GM21619 (cell line): Measurements from ENCODE around the gene CNIH3.
"Not testable (repeated sequence)": the region's sequence is repeated elsewhere in the genome, so short reads cannot be mapped to it uniquely, and the experiment has no call there.

Source experiments
- ATAC-seq: cut with Tn5 transposase; IDR thresholded peaks from one replicate; pipeline ENCODE4 v1.9.1; 2021; ENCODE audit not compliant: unreplicated experiment

The CNIH3 gene

DNA sequence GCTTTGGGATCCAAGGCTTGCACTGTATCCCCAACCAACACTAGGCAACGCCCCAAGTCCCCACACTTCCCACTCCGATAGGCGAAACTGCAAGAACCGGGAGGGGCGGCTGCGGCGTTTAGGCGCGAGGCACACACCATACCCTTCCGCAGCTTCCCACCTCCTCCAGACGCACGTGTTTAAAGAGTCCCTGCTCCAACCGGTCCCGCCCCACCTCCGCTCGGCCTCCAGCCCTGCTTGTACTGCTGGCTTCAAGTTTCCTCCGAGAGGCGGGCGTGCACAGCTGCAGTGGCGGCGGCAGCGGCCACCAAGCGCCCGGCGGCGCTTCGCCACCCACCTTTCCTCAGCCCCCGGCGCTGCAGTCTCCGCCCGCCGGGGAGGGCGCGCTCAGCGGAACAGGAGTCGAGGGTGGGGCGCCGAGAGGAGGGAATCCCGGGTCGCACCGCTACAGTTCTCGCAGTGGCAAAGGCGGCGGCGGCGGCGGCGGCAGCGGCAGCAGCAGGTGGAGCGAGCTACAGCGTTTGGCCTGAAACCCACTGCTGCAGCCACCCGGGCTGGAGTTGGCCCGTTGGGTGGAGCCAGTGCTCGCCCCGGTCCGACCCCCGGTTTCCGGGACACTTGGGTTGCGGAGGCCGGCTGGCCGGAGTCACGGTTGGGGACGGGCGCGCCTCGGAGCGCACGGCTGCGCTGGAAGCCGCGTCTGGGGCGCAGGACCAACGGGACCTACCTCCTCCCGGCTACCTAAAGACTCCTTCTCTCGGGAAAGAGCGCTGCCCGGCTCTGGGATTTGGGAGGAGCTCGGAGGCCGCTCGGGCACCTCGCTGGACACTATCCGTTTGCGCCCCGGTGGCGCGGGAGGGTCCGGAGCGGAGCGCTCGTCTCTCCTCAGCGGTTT, at the start of gene CNIH3:
Gene CNIH3, plus strand, starts transcription at position 457 of the 895 bp plus-strand sequence. CDS start 858 bp downstream, outside the sequence.
- no peak for ATAC-seq

DNA sequence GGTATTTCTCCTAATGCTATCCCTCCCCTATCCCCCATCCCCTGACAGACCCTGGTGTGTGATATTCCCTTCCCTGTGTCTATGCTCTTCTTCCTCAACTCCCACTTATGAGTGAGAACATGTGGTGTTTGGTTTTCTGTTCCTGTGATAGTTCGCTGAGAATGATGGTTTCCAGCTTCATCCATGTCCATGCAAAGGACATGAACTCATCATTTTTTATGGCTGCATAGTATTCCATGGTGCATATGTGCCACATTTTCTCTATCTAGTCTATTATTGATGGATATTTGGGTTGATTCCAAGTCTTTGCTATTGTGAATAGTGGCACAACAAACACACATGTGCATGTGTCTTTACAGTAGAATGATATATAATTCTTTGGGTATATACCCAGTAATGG, 49.6 kb upstream of the CNIH3 start:
- not testable (repeated sequence) for ATAC-seq

DNA sequence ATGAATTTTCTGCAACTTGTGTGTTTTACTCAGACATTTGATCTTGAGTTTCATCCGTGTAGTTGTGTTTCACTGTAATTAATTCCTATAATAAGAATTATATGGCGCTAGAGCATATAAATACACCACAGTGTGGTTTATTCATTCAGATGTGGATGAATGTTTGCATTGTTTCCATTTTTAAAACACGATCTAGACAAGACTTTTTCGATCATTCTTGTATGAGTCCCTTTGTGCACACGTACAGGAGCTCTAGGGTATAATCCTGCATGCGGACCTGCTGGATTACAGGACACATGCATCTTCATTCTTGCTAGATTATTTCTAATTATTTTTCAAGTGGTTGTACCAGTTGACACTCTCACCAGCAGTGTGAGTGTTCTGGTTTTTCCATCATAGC, 46.8 kb upstream of the CNIH3 start:
- no peak for ATAC-seq

DNA sequence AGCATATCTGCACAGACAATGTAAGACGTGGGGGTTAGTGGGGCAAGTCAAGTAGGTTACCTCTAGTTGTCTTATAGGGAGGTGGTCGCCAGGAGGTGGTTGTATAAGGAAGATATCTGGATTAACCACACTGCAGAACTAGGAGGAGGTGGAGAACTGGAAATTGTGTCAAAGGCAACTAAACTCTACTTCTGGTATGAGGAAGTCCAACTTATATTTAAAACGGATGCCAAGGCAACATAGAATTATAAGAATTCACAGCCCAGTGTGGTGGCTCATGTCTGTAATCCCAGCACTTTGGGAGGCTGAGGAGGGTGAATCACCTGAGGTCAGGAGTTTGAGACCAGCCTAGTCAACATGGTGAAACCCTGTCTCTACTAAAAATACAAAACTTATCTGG, 44.1 kb upstream of the CNIH3 start:
- ATAC-seq, result not testable (repeated sequence)

DNA sequence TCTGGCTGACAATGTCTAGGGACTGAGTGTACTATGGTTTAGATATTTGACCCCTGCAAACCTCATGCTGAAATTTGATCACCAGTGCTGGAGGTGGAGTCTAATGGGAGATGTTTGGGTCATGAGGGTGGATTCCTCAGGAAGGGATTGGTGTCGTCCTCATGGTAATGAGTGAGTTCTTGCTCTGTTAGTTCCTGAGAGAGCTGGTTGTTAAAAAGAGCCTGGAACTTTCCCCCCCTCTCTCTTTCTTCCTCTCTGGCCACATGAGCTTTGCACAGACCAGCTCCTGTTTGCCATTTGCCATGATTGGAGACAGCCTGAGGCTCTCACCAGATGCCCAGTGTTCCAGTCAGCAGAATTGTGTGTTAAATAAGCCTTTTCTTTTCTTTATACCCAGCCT, 36.6 kb upstream of the CNIH3 start:
- no peak for ATAC-seq

DNA sequence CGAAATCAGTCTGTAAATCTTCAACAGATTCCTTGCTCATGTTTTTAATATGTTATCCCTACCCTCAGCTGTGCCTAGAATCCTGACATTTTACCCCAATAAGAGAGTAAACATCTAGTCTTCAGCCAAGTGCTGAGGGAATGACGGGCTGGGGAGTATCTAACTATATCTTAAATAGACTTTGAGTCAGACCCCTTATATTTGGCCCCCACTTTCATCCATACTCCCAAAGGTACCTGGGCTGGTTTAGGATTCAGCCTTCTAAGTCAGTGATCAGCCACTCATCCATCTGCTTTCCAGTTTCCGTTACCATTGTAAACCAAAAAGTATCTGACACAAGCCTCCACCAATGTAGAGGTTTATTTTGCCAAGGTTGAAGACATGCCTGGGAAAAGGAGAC, 36.1 kb upstream of the CNIH3 start:
- ATAC-seq, result no peak

DNA sequence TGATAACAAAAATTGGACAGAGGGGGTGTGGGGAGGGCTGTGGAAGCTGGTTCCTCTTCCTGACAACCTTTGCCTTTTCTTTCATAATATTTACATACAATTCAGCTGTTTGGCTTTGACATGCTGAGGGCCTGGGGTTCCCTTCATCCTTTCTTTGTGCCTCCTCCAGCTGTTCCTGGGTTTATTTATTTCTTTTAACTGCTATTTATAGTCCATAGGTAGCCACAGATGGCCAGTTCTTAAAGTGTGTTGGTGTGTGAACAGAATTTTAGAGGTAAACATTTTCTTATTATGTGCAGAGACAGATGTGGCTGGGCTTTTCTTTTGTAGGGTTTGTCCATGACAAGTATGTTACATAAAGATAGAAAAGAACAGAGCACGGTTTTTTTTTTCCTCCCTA, 34.1 kb upstream of the CNIH3 start:
- ATAC-seq, result no peak

DNA sequence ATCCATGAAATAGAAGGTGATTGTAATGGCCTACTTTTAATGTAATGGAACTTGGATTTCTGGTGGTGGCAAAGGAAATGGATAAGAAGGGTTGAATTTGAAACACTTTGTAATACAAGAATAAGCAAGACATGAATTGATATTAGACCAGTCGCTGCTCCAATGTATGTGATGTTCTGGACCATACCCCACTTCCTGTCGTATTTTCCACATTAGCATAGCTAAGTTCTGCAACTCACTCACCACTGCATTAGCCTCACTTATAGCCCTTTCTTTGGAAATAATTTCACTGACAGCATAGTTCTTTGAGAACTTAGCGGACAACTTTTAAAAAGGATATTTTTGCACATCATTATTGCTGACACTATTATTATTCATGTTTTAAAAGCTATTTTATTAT, 32.3 kb upstream of the CNIH3 start:
- no peak for ATAC-seq

DNA sequence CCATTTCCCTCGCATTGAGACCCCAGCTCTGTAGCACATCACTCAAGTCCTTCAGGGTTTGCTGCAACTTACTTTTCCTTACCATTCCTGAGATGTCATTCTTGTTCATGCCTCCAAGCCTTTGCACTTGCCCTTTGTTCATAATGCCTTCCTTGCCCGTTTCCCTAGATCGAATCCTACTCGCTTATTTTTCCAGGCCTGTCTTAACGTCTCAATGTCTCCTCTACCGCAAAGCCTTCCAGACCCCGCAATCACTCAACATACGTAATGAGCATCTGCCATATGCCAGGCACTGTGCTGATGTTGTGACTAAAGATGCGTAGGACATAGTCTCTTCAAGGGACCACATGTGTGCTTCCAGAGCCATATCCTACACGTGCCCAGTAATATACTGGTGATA, 31.1 kb upstream of the CNIH3 start:
- no peak for ATAC-seq

DNA sequence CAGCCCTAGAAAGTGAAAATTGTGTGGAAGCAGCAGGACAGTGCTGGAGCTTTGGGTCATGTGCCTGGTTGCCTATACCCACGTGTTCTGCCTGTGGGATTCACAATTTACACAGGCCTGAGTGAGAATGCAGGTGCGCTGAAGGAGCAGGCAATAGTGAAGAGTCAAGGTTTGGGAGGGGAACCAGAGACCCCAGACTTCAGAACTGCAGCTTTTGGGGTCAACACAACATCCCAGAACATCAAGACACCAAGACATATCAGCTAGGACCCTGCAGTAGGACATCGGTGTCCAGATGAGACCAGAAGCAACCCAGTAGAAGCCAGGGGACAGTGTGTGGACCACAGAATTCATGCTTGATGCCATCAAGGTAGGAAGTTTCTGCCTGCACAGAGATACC, 29.1 kb upstream of the CNIH3 start:
- ATAC-seq, result no peak

DNA sequence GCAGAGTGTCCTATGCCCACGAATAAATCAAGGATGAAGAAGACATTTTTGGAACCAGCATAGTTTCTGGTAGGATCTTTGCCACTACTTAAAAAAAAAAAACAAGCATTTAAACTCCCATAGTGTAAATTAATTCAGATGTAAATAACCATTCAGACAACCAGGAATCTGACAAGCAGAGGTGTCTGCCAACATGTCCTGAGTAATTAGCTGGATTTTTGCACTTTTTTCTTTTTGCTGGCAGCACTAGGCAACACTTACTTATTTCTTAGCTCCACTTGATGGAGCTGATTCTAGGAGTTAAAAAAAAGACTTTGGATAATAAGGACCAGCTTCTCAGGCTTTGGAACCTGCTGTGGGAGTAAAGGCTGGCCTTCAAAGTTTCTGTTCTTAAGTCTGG, 27.6 kb upstream of the CNIH3 start:
- no peak for ATAC-seq

DNA sequence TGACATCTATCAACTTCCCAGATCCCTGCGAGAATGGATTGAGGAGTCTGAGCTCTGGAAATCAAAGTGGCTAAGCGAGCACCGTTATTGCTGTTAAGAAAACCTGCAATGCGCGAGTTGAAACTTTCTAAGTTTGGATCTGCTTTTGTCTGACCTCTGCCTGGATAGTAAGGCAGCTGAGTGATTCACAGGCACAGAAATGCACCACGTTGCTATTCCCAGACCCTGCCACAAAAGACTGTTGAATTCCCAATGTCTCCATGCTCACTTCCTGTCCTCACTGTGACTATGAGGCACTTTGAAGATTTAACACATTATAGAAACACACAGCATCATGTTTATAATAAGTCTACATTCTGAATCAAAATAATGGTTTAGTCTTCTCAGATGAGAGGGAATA, 27.1 kb upstream of the CNIH3 start:
- no peak for ATAC-seq

DNA sequence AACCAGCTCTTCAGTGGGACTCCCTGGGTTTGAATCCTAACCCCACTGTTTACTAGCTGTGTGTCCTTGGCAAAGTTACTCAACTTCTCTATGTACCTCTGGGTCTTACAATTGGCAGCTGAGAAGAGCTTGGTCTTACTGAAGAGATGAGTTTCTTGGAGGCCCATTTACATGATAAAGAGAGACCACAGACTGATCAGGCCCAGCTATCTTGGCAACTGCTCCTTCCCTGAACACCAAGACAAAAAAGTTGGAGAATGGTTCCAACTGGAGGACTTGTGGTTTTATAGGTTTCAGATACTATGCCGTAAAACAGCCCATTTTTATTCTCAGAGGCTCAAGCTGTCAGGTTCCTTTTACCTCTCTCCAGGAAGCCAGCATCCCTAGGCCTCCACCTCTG, 24.8 kb upstream of the CNIH3 start:
- no peak for ATAC-seq

DNA sequence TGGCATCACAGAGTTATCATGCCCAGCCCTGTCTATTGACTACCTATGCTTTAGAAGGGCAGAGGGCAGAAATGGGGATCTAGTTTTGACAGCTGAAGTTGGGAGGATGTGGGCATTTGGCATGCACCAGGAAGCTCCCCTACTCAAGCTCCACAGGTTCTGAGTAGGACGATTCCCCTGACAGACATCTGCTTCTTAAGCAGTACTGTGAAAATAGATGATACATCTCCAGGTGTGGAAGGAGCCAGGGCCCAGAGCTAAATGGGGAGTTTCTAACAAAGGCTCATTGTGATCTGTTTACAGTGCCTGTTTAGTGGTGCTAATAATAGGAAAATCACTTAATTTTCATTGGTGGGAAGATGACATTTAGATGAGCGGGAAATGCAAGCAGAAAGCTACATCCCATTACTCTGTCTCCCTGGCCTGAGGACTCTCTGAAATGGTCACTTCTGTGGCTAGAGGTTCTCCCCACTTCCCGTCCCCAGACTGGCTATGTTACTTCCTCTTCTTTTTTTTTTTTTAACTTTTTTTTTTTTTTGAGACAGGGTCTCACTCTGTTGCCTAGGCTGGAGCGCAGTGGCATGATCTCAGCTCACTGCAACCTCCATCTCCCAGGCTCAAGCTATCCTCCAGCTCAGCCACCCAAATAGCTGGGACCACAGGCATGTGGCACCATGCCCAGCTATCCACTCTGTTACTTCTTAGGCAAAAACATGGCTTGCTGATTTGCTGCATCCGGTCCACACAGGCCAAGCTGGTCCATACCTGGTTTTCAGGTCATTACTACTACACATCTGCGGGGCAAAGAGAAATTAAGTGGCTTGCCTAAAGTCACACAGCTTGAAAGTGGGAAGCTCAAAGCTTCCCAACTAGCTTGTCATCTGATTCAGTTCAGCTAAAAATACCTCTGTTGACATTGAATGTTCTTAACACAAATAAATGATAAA, 23.2 kb upstream of the CNIH3 start:
- ATAC-seq, result peak; percentile 66

DNA sequence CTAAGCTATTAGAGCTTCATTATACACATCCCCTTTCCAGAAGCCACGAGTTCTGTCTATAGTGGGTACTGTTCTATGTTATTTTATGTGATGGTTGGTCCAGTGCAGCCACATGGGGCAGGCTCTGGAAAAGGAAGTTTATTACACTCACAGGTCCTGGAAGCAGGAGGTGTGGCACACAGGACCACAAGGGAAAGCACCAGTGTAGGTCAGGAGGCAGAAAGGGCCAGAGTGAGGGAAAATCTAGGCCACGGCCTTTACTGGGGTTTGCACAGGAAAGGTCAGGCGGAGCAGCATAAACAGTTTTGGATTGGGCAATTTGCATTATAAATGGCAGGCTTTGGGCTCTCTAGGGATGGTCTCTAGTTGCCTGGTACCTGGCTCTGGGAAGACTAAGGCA, 21.8 kb upstream of the CNIH3 start:
- ATAC-seq, result no peak

DNA sequence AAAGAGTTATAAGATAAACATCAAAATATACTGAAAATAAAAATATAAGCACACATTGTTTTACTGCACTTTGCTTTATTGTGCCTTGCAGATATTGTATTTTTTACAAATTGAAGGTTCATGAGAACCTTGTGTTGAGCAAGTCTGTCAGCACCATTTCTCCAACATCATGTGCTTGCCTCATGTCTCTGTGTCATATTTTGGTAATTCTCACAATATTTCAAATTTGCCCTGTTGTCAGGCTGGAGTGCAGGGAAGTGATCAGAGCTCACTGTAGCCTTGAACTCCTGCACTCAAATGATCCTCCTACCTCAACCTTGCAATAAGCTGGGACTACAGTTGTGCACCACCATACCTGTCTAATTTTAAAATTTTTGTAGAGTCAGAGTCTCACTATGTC, 21.3 kb upstream of the CNIH3 start:
- ATAC-seq, result no peak

DNA sequence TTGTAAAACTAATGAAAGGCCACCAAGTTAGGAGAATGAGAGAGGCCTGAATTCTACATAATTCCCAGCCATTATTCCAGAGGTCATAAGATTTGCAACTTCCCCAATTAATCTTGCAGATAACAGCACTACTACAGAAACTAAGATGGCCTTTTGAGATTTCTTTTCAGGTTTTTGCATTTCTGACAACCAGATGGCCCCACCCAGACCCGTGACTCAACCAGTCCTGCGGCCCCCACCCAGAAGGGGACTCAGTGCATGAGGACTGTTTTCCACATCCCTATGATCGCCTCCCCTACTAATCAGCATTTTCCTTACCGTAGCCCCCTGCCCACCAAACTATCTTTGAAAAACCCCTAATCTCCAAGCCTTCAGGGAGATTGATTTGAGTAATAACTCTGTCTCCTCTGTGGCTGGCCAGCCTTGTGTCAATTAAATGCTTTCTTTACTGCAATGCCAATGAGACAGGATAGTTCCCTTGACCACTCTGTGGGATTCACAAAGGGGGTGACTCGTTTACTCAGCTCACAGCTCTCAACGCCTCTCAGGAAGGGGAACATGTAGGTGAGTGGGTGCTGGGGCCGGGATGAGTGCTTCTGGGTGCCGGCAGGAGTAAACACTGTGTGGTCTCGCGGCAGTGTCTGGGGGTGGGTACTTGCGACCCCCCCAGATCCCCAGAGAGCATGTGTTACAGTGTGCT, 10.5 kb upstream of the CNIH3 start:
- ATAC-seq, result no peak

DNA sequence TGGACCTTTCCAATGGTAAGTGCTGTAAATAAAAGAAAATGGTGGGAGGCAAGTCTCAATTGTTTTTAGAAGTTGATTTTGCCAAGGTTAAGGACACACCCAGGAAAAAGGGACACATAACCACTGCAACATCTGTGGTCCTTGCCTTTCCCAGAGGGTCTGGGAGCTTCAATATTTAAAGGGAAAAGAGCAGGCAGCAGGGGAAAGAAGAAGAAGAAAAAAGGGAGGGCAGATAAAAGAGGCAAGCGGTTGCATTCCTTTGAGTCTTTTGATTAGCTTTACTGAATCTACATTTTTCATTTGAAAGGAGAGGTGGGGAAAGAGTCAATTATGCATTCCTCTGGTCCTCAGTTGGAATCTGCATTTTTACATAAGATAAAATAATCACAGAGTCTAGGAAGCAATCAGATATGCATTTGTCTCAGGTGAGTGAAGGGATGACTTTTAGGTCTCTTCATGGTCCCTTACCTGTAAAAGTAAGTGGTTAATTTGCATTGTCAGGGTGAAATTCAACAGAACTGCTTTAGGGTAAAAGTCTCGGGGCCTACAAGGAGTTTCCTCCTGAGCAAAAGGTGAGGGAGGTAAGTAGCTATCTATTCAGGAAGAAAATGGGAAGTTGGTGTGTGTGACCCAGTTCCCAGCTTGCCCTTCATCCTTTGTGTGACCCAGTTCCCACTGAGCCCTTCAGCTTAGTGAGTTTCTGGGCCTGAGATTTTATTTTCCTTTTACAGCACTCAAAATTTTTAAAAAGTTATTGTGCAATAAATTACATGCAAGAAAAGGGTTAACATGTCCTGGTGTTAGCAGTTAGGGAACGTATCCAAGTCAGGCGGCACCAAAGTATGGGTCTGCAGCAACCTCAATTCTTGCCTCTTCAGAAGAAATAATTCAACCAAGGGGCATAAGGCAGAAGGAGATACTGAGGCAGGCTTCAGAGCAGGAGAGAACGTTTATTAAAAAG, 8.6 kb upstream of the CNIH3 start:
- no peak for ATAC-seq

DNA sequence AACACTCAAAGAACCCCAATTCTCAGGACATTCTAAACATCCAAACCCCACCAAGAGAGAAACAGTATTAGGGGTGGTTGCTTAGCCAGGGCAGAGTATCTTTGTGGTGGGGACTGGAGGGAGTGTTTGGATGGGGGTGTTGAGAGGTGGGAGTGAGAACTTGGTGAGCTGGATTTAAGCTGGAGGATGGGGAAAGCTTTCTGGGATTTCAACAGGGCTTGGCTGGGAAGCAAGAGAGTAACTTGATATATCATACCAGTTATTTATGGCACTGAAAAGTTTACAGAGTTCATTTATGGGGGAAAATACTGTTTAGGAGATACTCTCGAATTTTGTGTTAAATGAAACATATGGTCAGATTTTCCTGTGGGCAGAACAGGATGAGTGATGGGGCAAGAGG, 6.8 kb upstream of the CNIH3 start:
- no peak for ATAC-seq

DNA sequence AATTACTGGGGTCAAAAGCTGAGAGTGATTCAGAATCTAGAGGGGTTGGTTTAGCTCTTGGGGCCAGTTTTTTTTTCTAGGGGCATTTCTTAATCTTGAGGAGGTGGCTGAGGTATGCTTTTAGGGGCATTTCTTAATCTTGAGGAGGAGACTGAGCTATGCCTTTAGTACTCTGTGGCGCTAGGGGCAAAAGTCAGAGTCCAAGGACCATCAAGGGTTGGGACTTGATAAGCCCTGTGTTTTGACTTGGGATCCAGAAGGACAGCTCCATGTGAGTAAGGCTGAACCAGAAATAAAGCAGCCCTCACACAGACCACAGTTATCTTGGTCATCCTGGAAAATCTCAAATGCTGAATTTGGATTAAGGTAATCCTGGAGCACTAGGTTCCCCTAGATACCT, 3.9 kb upstream of the CNIH3 start:
- ATAC-seq, result no peak
